GM21786 (cell line): Measurements from ENCODE around the gene LINS1.

Source experiments
- ATAC-seq: cut with Tn5 transposase; IDR thresholded peaks from one replicate; pipeline ENCODE4 v1.9.1; 2021; ENCODE audit not compliant: unreplicated experiment

LINS1 gene

DNA sequence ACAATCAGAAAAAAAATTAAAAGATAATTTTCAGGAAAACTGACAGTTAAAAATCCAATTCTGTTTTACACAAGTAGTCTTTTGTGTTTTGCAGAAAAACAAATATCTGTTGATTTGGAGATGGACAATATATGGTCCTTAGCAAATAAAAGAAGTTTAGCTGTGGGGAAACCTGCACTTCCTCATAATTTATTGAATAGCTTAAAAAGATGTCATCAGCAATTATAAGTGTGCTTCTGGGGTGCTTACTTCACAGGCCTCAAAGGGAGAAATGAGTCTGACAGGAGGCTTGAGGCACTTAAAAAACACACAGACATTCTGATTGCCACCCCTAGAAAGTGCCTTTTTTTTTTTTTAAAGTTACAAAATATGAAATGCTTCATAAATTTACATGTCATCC lies 41.7 kb downstream of the LINS1 start:
- ATAC-seq, result no peak

DNA sequence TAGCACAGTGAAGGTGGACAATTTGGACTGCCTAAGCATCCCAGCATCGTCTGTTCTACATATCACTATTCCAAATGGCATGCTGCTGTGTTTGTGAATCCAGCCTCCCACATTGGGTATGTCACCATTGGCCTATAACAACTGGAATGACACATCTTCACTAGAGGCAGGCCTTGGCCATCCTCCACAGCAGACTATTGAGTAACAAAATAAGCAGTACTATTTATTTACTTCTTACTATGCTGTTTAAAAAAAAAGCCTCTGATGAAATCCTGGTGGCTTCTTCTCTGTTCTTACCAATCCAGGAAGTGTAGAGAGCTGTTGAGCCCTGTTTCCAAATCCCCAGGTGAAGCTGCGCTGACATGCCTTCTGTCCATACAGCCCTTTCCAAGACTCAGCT lies 42.7 kb downstream of the LINS1 start:
- ATAC-seq, result no peak

DNA sequence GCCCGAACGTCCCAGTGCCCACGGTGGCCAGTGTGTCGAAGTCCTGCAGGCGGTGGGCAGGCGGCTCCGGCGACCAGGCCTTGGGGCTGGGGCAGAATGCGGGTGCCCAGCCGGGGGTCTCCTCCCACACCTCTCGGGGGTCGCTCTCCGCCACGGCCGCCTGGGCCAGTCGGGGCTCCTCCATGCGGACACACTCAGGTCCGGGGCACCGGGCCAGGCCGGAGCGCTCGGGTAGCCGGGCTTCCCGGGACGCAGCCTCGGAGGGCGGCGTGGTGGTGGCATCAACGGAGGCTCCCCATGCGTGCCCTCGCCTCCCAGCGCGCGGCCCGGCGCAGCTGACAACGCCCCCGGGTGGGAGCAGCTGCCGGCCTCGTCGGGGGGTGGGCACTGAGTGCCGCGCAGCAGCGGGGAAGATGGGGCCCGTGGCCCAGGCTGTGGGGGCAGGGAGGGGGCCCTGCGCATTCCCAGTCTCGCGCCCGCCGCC lies 43.2 kb downstream of the LINS1 start:
- no peak for ATAC-seq

DNA sequence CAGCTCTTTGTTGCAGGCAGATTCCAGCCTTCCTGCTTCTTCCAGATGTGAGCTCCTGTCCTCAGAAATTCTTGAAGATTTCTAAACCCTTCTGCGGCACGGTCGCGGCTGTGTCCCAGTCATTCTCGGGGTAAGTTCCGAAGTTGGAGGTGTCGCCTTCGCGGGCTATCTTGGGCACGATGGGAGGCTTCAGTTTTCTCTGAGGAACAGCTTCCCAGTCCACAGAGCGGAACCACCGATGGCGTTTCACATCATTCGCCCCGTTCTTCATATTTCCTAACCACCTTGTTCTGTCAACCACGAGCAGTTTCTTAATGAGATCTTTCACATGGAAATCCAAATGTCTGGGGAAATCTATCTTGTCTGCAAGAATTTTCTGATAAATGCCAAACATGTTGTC lies 48.5 kb downstream of the LINS1 start:
- ATAC-seq, result no peak

DNA sequence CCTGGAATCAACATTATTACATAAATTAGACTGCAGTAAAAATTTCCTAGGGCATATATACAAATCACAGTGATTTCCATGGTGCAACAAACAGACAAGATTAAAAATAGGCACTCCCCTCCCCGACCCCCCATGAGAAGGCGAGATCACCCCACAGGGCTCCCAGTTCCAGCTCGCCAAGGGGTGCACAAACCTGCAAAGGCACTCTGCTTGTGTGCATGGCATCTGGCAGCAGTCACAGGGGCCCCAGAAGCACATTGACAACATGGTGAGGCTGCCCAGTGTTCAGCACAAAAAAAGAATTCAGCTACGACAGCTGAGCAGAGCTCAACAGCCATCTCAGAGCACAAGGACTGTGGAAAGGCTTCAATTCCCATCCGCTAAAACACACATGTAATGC lies 54.0 kb downstream of the LINS1 start:
- no peak for ATAC-seq

DNA sequence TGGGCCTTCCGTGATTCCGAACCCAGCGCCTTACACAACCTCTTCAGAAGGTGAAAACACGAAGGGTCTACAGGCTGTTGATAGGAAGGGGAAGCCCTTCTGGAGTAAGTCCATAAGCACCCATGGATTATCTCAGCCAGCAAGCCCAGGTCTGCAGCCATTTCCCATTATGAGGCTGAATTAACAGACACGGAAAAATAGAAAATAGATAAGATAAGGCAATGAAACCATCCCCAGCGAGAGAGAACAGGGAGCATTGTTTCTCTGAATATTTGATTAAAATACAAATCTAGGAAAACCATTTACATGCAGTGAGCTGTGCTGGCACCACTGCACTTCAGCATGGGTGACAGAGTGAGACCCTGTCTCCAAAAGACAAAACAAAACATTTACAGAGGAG lies 57.0 kb downstream of the LINS1 start:
- ATAC-seq, result no peak

DNA sequence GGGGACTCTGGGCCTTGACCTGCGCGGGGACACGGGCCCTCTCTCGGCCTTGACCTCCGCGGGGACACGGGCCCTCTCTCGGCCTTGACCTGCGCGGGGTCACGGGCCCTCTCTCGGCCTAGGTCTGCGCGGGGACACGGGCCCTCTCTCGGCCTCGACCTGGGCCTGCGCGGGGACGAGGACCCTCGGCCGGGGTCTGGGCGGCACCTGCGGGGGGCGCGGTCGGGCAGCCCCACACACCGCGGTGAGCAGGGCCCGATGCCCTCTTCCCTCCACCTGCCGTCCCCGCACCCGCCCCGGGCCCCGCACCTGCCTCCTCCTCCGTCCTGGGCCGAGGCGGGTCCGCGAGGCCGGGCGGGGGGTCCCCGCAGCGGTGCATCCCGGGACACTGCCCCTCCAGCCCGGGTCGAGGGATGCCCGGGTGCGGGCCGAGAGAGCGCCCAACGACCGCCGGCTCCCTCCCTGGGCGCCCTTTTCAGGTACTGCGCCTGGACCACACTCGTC lies 57.6 kb downstream of the LINS1 start:
- no peak for ATAC-seq

DNA sequence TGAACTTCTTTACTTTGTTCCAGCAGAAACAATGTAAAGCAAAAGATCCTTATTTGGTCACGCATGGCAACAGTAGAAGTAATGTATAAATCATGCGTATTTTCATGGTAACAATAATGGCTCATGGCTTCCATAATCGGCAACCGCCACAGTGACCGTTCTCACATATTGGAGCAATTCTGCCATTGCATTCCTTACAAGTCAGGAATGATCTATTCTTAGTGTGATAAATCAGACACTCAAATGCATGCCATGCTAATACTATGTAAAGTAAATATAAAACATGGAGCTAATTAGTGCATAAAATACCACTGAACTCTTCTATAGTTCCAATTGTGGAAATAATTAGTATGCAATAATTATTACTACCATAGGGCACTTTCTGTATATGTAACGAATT lies 59.7 kb downstream of the LINS1 start:
- ATAC-seq, result no peak

DNA sequence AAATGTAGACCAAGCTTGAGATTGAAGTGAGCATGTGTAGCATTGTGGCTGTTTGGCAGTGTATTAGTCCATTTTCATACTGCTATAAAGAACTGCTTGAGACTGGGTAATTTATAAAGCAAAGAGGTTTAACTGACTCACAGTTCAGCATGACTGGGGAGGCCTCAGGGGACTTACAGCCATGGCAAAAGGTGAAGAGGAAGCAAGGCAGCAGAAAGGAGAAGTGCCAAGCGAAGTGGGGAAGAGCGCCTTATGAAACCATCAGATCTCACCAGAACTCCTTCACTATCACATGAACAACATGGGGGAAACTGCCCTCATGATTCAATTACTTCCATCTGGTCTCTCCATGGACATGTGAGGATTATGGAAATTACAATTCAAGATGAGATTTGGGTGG lies 64.7 kb downstream of the LINS1 start:
- peak; percentile 86 for ATAC-seq

DNA sequence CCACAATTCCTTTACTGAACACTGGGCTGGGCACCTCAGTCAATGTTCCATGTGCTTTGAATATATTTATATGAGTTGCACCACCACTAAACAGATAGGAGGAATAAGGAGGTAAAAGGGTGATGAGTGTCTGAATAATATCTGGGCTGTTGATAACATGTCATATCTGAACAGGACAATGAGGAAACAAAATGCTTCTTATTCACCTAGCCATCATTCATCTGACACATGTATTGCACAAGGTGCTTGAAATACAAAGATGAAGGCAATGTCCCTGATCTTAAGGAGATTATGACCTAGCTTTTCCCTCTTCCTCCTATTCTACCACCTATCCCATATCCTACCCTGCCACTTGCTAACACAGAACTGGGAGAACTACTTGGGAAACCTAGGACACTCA lies 65.3 kb downstream of the LINS1 start:
- no peak for ATAC-seq

DNA sequence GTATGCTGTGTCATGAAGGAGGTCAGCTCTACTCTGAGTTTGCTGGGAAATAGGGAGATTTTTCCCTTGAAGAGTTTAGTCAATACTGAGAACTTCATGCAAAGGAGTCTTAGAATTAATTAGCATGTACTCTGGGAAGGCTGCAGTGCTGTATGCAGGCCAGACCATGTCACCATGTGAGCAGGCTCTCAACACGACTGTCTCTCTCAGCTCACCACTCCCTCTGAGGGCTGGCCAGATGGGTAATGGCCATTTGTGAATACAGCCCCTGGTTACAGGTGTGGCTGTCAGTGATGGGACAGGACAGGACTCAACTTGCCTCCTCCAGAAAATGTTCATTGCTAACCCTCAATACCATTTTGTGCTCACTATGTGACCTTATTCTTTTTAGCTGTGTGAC lies 68.1 kb downstream of the LINS1 start:
- ATAC-seq, result no peak

DNA sequence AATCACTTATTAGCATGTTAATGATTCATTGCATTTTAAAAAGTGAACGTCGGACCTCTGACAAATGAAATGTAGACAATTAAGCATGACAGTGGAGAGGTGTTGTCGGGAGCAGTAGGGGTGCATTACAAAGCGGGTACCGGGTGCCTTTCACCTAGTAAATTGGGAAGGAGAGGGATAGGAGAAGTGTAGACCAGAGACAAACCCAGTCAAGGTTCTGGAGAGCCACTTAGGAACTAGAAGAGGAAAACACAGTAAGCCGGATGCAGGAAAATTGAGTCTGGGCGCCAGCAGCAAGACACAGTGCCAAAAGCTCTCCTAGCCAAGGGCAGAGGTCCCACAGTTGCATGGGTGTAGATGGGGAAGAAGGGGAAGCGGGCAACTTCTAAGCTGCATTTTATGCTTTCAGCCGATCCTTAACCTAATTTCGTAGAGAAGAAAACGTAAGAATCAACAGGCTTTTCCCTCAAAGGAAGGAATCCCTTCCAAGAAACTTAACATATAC lies 70.1 kb downstream of the LINS1 start:
- ATAC-seq, result no peak

DNA sequence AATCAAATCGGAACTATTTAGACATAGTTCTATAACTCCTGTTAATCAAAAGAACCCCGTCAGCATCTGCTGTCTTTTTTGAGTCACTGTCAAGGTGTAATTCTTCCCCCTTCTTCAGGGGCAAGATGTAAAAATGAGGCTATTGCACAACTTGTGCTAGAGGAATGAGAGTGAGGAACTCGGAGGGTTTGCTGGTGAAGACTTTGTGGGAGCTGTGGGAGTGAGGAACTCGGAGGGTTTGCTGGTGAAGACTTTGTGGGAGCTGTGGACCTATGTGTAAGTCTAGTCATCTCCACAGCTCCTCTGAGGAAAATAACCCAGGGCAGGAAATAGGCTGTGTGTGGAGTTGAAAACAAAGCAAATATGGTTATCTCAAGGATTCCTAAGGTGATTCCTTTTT lies 70.8 kb downstream of the LINS1 start:
- no peak for ATAC-seq

DNA sequence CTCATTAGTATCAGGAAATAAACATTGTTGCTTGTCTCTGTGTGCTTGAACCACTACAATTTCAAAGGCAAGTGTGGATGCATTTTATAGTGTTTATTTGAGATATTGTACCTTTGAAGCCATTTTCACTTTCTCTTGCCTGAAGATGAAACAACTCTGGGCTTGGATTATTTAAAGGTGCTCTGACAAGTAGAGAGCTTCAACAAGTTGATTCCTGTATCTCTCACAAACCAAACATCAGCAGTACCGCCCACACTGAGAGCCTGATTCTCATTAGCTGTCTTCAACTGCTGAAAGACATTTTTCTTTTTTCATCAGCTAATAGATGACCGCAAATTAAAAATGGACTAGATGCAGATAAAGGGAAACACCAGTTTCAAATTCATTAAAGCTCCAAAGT lies 72.4 kb downstream of the LINS1 start:
- ATAC-seq, result no peak

DNA sequence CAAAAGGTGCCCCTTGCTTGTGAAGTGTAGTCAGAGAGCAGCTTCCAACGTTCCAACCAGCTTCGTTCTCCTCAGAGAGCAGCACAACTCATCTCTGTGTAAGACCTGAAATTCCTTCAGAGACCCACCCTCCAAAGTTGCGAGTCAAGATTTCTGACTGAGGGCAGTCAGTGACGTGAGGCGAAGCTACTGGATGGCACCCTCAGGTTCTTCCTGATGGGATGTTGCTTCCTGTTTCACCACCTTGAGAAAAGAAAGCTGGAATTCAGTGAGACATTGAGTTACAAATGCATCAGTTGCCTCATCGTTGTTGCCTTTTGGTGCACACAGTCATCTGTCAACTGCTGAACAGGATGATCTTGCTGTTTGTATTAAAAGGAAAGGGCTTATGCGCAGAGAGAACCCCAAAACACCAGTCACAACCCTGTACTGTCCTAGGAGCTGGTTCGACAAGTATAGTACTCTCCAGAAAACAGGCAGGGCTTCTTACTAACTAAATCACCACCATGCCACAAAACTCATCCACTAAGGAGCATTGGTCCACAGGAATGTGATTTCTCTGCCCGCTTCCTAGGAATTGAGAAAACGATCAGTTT lies 73.1 kb downstream of the LINS1 start, which contains the start of gene CERS3:
Gene CERS3 (minus strand): TSS at position 118 of the 596 bp plus-strand sequence. CDS start 27,101 bp downstream, outside the sequence.
- no peak for ATAC-seq

DNA sequence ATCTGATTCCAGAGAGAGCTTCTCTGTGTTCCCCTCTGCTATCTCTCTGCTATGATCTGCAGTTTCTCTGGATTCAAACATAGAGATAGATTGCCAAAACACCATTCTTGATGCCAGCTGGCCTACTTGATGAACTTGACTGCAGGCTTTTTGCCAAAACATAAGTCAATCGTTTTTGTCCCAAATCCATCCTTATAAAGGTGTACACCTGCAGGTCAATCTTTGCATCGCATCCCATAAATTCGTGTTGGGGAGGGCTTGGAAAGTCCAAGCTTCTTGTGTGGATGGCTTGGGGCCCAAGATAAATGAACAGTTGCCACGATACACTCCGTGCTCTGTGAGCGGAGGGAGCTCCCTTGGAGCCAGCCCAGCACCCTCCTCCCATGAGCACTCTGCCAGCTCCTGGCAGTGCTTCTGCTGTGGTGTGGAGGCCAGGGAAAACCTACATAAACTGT lies 75.9 kb downstream of the LINS1 start:
- no peak for ATAC-seq

DNA sequence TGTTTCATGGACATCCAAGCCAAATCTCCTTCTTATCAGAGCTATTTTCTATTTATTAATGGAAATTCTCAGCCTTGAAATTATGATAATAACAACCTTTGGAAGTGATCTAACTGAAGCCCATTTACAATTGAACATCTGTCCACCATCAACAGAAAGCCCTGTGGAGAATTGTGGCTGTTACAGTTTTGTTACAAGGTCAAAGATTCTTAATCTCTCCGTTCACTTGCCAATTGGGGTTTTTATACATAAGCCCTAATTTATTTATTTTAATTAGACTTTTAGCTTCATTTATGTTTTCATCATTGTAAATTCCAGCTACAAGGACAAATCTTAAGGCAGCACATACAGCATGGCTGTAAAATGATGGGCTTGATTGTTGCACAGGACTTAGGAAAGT lies 76.5 kb downstream of the LINS1 start:
- no peak for ATAC-seq

DNA sequence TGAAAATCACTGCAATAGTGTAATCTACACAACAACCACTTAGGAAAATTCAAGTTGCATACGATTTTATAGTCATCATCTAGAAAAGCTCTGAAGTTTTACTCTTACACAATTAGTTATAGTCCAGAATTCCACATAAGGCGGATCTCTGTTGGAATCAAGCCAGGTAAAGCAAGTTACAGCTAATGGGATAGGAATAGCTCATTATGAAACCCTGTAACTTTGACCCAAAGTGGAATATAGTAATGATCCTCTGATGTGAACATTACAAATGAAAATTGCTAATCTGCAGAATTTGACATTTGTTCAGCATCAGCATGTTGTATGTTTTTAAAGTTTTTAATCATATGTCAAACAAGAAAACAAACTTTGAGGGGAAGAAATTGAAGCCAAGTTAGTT lies 77.7 kb downstream of the LINS1 start:
- ATAC-seq, result no peak

DNA sequence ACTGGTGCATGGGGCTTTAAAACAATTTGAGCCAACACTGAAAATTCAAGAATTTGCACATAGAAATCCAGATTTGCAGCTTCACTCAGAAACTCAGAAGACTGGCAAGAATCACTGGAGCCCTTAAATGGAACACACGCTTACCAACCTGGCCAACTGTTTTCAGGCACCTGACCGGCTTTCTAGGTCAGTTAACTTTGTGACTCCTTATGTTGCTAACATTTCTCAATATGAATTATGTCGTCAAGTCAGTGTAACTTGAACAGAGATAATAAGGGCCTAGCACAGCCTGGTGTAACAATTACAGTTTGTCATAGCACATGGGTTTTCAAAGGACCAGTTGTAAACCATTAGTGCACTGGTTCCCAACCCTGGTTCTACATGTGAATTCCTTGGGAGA lies 80.1 kb downstream of the LINS1 start:
- no peak for ATAC-seq

DNA sequence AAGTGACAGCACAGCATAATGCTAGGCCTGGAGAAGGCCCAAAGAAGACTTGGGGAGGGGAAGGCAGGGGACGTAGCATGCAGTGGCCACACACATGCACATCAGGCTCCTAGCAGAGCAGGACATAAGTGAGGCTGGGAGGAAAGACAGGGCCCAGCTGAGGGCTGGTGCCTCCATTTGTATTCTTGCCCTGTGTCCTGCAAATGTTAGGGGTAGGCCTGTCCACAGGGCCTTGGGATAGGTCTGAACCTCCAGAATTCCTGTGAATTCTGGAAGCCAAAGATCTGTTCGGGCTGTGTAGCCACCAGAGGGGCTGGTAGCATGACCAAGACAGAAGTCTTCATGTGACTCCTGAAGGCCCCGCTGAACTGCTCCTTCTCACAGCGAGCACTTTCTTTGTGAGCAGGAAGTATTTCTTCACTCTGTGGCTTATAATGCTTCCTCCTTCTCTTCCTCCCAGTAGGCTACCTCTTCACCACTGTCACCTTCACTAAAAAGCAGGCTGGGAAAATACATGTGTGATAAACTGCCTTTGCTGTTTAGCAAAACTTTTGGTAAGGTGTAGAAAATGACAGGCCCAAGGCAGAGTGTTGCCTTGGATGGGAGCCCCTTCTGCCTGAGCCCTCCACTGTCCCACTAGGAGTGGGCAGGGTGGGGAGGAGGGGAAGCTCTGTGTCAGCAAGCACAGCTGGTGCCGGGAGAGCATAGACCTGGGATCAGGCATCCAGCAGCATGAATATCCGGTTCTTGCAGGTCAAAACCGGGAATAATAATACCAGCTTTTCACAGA lies 81.7 kb downstream of the LINS1 start:
- ATAC-seq, result no peak

DNA sequence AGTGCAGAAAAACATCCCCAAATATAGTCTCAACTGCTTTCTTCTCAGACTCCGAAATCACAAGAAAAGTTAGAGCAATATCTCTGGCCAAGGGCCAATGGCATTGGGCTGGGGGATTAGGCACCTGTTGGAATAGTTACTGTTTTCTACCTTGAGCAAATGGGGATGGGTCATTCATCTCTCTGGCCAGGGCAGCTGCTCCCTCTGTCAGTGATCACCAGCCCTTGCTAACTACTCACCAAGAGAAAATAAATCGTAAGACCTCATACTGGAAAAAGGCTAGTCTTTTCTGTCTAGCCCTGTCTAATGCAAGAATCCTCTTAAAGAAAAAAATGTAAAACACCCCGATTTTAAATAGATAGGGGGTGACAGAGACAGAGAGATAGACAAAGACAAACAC lies 84.1 kb downstream of the LINS1 start:
- no peak for ATAC-seq
